ENCODE data around the gene SYN1.
A peak's percentile ranks its signal among the peaks of the same experiment; 100 is the strongest.

Gene SYN1

GRCh38 chrX:47581731-47582647 is 37.7 kb downstream of the SYN1 start, which contains the start of gene TIMP1:
TIMP1 (plus strand) TSS chrX:47582436; CDS start chrX:47583416, 980 bp downstream.
- TF ChIP-seq CTCF (IDR thresholded peaks at IDR 0.05; ENCODE audit: low read depth, low read length): no peak
- H3K36me3 ChIP-seq: no peaks in the 10 kb centered on the region
- H3K4me1 ChIP-seq: no peaks in the 10 kb centered on the region
- peak; percentile 90 for DNase-seq
- peak within 1 kb of the TSS; percentile 56 for H3K4me3 ChIP-seq (ENCODE audit: low read depth, low read length)
- H3K27me3 ChIP-seq: no peaks in the 10 kb centered on the region
- no peaks in the 10 kb centered on the region for H3K9me3 ChIP-seq

- Histone ChIP-seq H3K4me3 (ENCODE audit: low read depth, low read length) (no peak overlapping the region), H3K27me3 (no peaks in the 10 kb centered on the region), H3K9me3 (no peaks in the 10 kb centered on the region), H3K36me3 (no peaks in the 10 kb centered on the region), H3K4me1 (no peaks in the 10 kb centered on the region)
- no peak for DNase-seq
- TF ChIP-seq CTCF (IDR thresholded peaks at IDR 0.05; ENCODE audit: low read depth, low read length): no peak
Observed at GRCh38 chrX:47579537-47579936, 40.1 kb downstream of the SYN1 start.

- Histone ChIP-seq H3K4me1 (no peaks in the 10 kb centered on the region), H3K9me3 (no peaks in the 10 kb centered on the region), H3K36me3 (no peaks in the 10 kb centered on the region), H3K4me3 (ENCODE audit: low read depth, low read length) (no peak overlapping the region), H3K27me3 (no peaks in the 10 kb centered on the region)
- no peak for DNase-seq
- TF ChIP-seq CTCF (IDR thresholded peaks at IDR 0.05; ENCODE audit: low read depth, low read length): no peak
Observed at GRCh38 chrX:47578692-47579091, 41.0 kb downstream of the SYN1 start.

GRCh38 chrX:47577901-47578300 is 41.8 kb downstream of the SYN1 start:
- no peaks in the 10 kb centered on the region for H3K9me3 ChIP-seq
- DNase-seq: no peak
- no peaks in the 10 kb centered on the region for H3K4me1 ChIP-seq
- TF ChIP-seq CTCF (IDR thresholded peaks at IDR 0.05; ENCODE audit: low read depth, low read length): no peak
- no peaks in the 10 kb centered on the region for H3K36me3 ChIP-seq
- no peaks in the 10 kb centered on the region for H3K27me3 ChIP-seq
- H3K4me3 ChIP-seq (ENCODE audit: low read depth, low read length): no peak overlapping the region

- DNase-seq: no peak
- Histone ChIP-seq H3K9me3 (no peaks in the 10 kb centered on the region), H3K4me3 (ENCODE audit: low read depth, low read length) (no peak overlapping the region), H3K36me3 (no peaks in the 10 kb centered on the region), H3K4me1 (no peaks in the 10 kb centered on the region), H3K27me3 (no peaks in the 10 kb centered on the region)
- no peak for TF ChIP-seq CTCF (IDR thresholded peaks at IDR 0.05; ENCODE audit: low read depth, low read length)
Observed at GRCh38 chrX:47577424-47577823, 42.2 kb downstream of the SYN1 start.

Measured in BE2C (cell line).